Measurements from ENCODE around the gene HIP1R. TPM values are rescaled to one million over a fixed set of nuclear protein-coding genes. Genes with fewer than 3 reads are reported as not detected.
"Not testable (repeated sequence)": the region's sequence is repeated elsewhere in the genome, so short reads cannot be mapped to it uniquely, and the experiment has no call there.

HIP1R gene
- total RNA-seq, 1 donor from 2014 or later: 31.3 TPM

DNA sequence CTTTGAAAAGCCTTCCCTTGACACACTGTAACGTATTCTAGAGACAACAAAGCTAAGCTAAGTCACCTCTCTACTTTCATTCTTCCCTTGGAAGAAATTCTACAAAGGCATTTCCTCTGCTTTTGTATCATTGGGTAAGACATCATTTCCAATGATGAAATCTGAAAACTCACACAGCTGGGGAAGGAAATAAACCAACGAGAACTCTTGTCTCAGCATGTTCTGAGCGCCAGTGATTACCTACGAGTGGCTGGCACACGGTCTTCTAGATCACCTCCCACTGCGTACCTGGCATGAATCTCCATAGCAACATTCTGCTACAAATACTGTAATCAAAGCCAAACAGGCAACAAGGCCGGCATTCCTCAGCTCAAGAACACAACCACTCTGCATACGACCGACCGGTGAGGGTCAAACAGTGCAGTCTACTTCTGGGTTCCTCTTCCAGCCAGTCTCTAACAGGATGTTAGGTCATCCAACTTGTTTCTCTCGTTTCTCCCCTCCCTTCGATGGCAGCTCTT lies 53.0 kb downstream of the HIP1R start:
- DNase-seq (ENCODE audit: extremely low spot score, unreplicated experiment): no peak
- TF ChIP-seq, protein P1, sequence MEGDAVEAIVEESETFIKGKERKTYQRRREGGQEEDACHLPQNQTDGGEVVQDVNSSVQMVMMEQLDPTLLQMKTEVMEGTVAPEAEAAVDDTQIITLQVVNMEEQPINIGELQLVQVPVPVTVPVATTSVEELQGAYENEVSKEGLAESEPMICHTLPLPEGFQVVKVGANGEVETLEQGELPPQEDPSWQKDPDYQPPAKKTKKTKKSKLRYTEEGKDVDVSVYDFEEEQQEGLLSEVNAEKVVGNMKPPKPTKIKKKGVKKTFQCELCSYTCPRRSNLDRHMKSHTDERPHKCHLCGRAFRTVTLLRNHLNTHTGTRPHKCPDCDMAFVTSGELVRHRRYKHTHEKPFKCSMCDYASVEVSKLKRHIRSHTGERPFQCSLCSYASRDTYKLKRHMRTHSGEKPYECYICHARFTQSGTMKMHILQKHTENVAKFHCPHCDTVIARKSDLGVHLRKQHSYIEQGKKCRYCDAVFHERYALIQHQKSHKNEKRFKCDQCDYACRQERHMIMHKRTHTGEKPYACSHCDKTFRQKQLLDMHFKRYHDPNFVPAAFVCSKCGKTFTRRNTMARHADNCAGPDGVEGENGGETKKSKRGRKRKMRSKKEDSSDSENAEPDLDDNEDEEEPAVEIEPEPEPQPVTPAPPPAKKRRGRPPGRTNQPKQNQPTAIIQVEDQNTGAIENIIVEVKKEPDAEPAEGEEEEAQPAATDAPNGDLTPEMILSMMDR (IDR thresholded peaks at IDR 0.05): no peak
- peaks cover 3% of the 10 kb centered on the region for H3K36me3 Mint-ChIP-seq (ENCODE audit: unreplicated experiment)
- no peak overlapping the region for H3K4me3 Mint-ChIP-seq (ENCODE audit: unreplicated experiment)
- peak overlapping the region; percentile 56 for H3K27ac Mint-ChIP-seq (ENCODE audit: unreplicated experiment)
- H3K9me3 Mint-ChIP-seq (ENCODE audit: unreplicated experiment): no peaks in the 10 kb centered on the region
- no peaks in the 10 kb centered on the region for H3K27me3 Mint-ChIP-seq (ENCODE audit: unreplicated experiment)
- peaks cover 79% of the 10 kb centered on the region for H3K4me1 Mint-ChIP-seq (ENCODE audit: unreplicated experiment)

DNA sequence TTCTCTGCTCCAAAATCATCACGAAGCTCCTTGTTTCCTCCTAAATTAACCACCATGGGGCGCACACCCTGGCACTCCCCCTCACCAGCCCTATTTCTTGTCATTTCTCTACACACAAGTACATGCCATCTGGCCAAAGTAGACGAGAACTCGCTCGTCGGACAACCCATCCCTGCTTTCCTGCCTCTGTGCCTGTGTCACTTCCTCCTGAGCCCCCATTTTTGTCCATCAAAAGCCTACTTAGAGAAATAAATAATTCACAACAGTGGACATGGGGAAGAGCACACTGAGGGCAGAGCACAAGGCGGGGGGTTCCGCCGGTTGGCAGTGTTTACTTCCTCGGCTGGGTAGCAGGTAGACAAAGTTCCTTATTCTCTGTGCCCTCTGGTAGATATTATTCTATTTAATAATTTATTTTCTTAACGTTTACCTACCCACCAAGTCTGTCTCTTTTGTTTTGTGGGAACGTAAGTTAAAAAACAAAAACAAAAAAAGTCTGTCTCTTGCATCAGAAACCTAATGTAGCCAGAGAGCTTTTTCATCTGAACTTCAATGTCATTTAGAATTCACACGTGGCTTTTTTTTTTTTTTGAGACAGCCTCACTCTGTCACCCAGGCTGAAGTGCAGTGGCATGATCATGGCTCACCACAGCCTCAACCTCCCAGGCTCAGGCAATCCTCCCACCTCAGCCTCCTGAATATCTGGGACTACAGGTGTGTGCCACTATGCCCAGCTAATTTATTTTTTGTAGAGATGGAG lies 54.7 kb downstream of the HIP1R start:
- Mint-ChIP-seq H3K36me3 (ENCODE audit: unreplicated experiment) (no peaks in the 10 kb centered on the region), H3K4me3 (ENCODE audit: unreplicated experiment) (no peak overlapping the region), H3K4me1 (ENCODE audit: unreplicated experiment) (peaks cover 83% of the 10 kb centered on the region), H3K9me3 (ENCODE audit: unreplicated experiment) (no peaks in the 10 kb centered on the region), H3K27me3 (ENCODE audit: unreplicated experiment) (no peaks in the 10 kb centered on the region), H3K27ac (ENCODE audit: unreplicated experiment) (peak overlapping the region; percentile 95)
- no peak for DNase-seq (ENCODE audit: extremely low spot score, unreplicated experiment)
- TF ChIP-seq, protein P1 (IDR thresholded peaks at IDR 0.05): no peak

DNA sequence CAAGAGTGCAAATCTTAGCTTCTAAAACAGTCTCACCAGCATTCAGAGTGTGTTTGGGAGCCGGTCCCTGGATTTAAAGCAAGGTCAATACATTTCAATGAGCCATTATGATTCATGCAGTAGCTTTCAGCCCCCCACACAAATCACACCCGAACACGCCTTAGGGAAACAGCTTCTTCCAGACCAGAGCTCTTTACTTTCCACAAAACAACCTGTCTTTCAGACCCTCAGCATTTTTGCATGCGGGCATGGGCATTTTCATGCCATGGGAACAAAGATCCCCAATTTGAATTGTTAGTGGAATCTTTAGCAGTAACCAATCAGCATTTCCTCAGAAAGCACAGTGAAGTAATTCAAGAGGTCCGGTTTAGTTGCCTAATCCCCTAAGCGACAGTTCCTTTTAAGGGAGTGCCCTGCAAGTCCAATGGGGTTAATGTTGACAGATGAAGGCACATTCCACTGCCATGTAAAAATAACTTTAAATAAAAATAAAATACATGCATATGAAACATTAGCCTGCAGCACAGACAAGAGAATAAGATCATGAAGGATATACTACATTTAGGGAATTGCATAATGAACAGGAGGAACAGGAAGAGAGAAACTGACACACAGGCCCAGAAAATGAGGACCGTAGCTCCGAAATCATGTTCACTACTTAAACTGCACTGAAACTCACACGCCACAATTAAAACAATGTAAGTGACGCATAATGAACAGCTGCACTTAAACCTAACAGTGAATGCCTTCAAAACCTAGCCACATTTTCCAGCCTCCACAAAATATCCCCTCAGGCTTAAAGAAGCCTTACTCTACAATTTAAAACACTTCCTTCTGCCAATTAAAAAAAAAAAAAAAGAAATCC lies 56.6 kb downstream of the HIP1R start:
- H3K27me3 Mint-ChIP-seq (ENCODE audit: unreplicated experiment): no peaks in the 10 kb centered on the region
- no peaks in the 10 kb centered on the region for H3K36me3 Mint-ChIP-seq (ENCODE audit: unreplicated experiment)
- peak overlapping the region; percentile 64 for H3K4me3 Mint-ChIP-seq (ENCODE audit: unreplicated experiment)
- peaks cover 83% of the 10 kb centered on the region for H3K4me1 Mint-ChIP-seq (ENCODE audit: unreplicated experiment)
- peak overlapping the region; percentile 95 for H3K27ac Mint-ChIP-seq (ENCODE audit: unreplicated experiment)
- DNase-seq (ENCODE audit: extremely low spot score, unreplicated experiment): no peak
- TF ChIP-seq, protein P1 (IDR thresholded peaks at IDR 0.05): no peak
- H3K9me3 Mint-ChIP-seq (ENCODE audit: unreplicated experiment): no peaks in the 10 kb centered on the region

DNA sequence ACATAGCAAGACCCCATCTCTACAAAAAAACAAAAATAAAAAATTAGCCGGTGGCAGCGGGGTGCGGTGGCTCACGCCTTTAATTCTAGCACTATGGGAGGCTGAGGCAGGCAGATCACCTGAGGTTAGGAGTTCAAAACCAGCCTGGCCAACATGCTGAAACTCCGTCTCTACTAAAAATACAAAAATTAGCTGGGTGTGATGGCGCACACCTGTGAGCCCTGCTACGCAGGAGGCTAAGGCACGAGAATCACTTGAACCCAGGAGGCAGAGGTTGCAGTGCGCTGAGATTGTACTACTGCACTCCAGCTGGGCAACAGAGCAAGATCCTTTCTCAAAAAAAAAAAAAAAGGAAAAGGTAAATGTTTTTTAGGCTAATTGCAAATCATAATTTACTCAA lies 57.5 kb downstream of the HIP1R start:
- not testable (repeated sequence) for DNase-seq (ENCODE audit: extremely low spot score, unreplicated experiment); H3K27me3 Mint-ChIP-seq (ENCODE audit: unreplicated experiment); H3K36me3 Mint-ChIP-seq (ENCODE audit: unreplicated experiment); H3K9me3 Mint-ChIP-seq (ENCODE audit: unreplicated experiment)
- peaks cover 74% of the 10 kb centered on the region for H3K4me1 Mint-ChIP-seq (ENCODE audit: unreplicated experiment)
- peak overlapping the region; percentile 95 for H3K27ac Mint-ChIP-seq (ENCODE audit: unreplicated experiment)
- peak overlapping the region; percentile 35 for H3K4me3 Mint-ChIP-seq (ENCODE audit: unreplicated experiment)

DNA sequence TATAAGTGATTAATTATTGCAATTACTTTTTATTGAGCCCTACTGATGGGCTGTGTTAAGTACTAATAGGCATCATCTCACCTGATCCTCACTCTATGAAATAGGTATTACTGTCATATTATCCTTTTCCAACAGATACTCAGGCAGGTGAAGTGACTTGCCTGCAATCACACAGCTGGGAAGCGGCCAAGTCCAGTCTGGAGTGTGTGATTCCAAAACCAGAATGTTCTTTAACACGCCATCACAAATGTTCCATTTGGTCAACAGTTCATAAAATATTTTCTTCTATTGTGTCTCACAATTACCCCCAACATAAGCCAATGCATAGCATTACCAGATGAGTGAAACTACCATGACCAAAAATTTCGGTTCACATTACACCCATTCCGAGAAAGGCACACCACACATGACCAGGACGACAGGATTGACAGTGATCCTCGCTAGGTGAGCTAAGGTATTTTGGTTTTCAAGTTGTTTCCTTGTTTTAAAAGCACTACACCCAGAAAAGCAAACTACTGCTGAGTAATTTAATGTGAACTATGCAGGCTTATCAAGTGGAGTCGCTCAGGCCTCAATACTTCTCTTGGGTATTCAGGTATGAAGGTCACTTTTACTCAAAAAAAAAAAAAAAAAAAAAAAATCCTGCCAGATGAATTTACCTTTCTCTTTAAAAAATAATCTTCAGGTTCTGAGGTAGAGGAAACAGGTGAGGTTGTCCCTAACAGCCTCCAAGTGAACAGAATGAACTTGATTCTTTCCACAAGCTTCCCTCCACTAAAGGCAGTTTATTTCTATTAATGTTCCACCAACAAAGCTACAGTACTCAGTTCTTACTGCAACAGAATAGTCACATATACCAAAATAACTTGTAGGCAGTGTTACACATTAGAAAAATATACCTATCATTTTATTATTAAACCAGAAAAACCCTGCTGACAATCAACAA lies 58.2 kb downstream of the HIP1R start:
- no peak for DNase-seq (ENCODE audit: extremely low spot score, unreplicated experiment)
- peaks cover 73% of the 10 kb centered on the region for H3K4me1 Mint-ChIP-seq (ENCODE audit: unreplicated experiment)
- no peaks in the 10 kb centered on the region for H3K9me3 Mint-ChIP-seq (ENCODE audit: unreplicated experiment)
- H3K27ac Mint-ChIP-seq (ENCODE audit: unreplicated experiment): peak overlapping the region; percentile 95
- TF ChIP-seq, protein P1 (IDR thresholded peaks at IDR 0.05): no peak
- peak overlapping the region; percentile 95 for H3K4me3 Mint-ChIP-seq (ENCODE audit: unreplicated experiment)
- no peaks in the 10 kb centered on the region for H3K36me3 Mint-ChIP-seq (ENCODE audit: unreplicated experiment)
- no peaks in the 10 kb centered on the region for H3K27me3 Mint-ChIP-seq (ENCODE audit: unreplicated experiment)
